Stomach (tissue), 4 donors: Measurements from ENCODE around the gene KLHL3.

ENCODE experiments used
- EP300 ChIP-seq: sonication (generic); formaldehyde crosslinking; IDR thresholded peaks from one replicate; pipeline ENCODE4 v1.6.1; 2017; ENCODE audit warnings: antibody characterized with exemption
- TF ChIP-seq, protein P1 (sequence below), 7 experiments: fragments of 450-650 bp in 4 of 7; fragments of 200-600 bp in 3 of 7; sonication (generic) in 3 of 7; IDR thresholded peaks; one replicate each; pipeline ENCODE4 v1.5.1; 2016 to 2019; ENCODE audit warnings: antibody characterized with exemption in 7 of 7, control low read depth in 2 of 7, mild to moderate bottlenecking in 1 of 7

DNA sequence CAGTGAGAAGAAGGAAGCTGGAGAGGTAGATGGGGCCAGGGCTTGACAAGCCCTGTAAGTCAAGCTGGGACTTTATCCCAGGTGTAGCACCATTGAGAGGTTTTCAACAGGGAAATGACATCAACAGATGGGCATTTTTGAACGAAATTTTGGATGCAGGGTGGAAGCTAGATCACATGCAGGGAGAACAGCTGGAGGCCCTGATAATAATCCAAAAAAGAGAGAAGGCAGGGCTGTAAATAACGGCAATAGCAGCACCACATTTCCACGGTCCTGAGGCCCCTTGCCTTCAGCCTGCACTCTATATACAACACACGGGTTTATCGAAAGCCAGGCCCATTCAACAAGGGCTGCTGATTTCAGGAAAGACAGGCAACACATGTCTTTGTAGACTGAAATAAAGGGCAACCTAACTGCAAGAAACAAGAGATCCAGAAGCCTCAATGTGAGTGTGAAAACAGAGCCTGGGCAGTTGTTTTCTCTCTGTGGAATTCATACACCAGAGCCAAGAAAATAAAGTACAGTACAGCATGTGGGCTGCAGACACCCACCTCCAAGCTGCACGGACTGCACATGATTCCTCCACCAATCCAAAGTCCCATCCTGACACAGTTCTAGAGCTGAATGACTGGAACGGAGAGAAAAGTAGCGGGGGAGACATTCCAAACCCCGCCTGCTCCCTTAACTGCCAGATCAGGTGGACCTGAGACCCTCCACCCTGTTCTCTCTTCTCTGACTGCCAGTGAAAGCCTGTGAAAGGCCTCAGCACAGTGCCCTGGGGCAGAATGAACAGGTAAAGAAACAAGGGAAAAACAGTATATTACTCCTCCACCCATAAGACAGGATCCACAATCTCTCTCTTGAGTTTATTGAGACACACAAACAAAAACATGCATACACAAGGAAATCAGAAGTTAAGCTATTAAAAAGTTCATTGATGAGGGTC, 36.3 kb downstream of the KLHL3 start:
- TF ChIP-seq, protein P1, sequence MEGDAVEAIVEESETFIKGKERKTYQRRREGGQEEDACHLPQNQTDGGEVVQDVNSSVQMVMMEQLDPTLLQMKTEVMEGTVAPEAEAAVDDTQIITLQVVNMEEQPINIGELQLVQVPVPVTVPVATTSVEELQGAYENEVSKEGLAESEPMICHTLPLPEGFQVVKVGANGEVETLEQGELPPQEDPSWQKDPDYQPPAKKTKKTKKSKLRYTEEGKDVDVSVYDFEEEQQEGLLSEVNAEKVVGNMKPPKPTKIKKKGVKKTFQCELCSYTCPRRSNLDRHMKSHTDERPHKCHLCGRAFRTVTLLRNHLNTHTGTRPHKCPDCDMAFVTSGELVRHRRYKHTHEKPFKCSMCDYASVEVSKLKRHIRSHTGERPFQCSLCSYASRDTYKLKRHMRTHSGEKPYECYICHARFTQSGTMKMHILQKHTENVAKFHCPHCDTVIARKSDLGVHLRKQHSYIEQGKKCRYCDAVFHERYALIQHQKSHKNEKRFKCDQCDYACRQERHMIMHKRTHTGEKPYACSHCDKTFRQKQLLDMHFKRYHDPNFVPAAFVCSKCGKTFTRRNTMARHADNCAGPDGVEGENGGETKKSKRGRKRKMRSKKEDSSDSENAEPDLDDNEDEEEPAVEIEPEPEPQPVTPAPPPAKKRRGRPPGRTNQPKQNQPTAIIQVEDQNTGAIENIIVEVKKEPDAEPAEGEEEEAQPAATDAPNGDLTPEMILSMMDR (IDR thresholded peaks at IDR 0.05): no peak
- TF ChIP-seq EP300: no peak
